Endothelial cell of umbilical vein (primary cell): ENCODE data around the gene ZC3H13.

ENCODE experiments used
- CTCF ChIP-seq, 2 donors: IDR thresholded peaks; 1 replicate in 1 of 2; 2 replicates in 1 of 2; pipeline ENCODE4 v1.5.1; 2011; ENCODE audit warnings: low read length in 2 of 2, mild to moderate bottlenecking in 2 of 2, moderate library complexity in 2 of 2, control low read depth in 1 of 2, inconsistent platforms in 1 of 2, low read depth in 1 of 2; ENCODE audit not compliant: insufficient read depth in 1 of 2; ENCODE audit errors: extremely low read depth in 1 of 2
- EZH2 ChIP-seq: IDR thresholded peaks from 2 replicates; pipeline ENCODE4 v1.6.1; 2012; ENCODE audit warnings: borderline replicate concordance, low read depth, mild to moderate bottlenecking, moderate library complexity, low read length, inconsistent platforms; ENCODE audit not compliant: severe bottlenecking
- JUN ChIP-seq: IDR thresholded peaks from 2 replicates; pipeline ENCODE4 v1.6.1; 2011; ENCODE audit warnings: borderline replicate concordance, low read depth; ENCODE audit not compliant: insufficient read length, insufficient read depth
- POLR2A ChIP-seq: IDR thresholded peaks from 2 replicates; pipeline ENCODE4 v1.6.1; 2012; ENCODE audit warnings: low read depth, mild to moderate bottlenecking, control low read depth, low read length
- POLR2AphosphoS5 ChIP-seq: IDR thresholded peaks from 2 replicates; pipeline ENCODE4 v1.6.1; 2012; ENCODE audit warnings: low read depth, mild to moderate bottlenecking, control low read depth, low read length, moderate library complexity; ENCODE audit not compliant: insufficient read depth

- no peak for TF ChIP-seq EZH2
- TF ChIP-seq CTCF (IDR thresholded peaks at IDR 0.05; ENCODE audit: extremely low read depth in 1 of 2, insufficient read depth in 1 of 2, low read depth in 1 of 2, low read length in 2 of 2) = no peak
- TF ChIP-seq POLR2A = no peak
- TF ChIP-seq POLR2AphosphoS5 = no peak
- no peak for TF ChIP-seq JUN
Measured at GRCh38 chr13:46079770-46080169, 27.2 kb upstream of the ZC3H13 start.
